Mammary epithelial cell (primary cell): ENCODE data around the gene DAB2IP.

Experiments used
- EZH2 ChIP-seq: IDR thresholded peaks from 2 replicates; pipeline ENCODE4 v1.6.1; 2012; ENCODE audit warnings: low read length, inconsistent platforms, borderline replicate concordance
- TF ChIP-seq, protein P1 (sequence below), 2 donors: IDR thresholded peaks in 1 of 2; conservative IDR thresholded peaks in 1 of 2; 2 replicates each; pipeline ENCODE4 v1.5.1; 2011 to 2012; ENCODE audit warnings: inconsistent platforms in 2 of 2, low read length in 2 of 2, mild to moderate bottlenecking in 2 of 2, control low read depth in 1 of 2, low read depth in 1 of 2; ENCODE audit not compliant: insufficient read depth in 1 of 2; ENCODE audit errors: extremely low read depth in 1 of 2

DNA sequence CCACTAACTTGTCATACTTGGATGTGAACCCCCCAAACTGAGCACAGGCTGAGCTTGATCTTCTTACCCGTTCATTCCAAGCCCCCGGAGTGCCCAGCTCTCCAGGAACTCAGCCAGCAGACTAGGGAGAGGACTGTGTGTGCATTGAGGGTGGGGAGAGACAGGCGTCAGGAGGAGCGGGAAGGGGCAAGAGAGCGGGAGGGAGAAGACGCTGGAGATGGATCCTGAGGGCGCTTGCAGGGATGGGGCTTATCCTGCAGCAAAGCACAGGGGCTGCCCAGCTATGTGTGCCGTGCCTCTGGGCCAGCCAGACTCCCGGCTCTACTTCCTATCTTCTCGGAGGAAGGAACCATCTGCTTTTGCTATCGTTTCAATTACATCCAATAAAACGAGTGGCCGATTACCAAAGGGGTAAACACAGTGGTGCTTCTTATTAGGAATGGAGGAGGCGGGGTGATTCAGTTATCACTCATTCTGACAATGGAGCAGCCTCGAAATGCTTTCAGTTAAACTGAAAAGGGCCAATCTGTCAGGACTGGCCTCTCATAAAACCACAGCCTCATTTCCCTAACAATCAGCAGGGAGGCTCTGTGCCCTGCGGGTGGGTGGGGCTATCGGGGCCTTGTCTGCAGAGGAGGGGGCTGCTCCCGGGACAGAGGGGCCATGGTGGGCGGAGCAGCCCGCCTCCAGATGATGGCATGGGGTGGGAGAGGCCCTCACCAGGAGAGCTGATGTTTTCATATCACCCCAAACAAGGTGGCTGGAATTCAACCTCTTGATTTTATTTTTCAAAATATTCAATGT is 168.2 kb downstream of the DAB2IP start:
- TF ChIP-seq, protein P1, sequence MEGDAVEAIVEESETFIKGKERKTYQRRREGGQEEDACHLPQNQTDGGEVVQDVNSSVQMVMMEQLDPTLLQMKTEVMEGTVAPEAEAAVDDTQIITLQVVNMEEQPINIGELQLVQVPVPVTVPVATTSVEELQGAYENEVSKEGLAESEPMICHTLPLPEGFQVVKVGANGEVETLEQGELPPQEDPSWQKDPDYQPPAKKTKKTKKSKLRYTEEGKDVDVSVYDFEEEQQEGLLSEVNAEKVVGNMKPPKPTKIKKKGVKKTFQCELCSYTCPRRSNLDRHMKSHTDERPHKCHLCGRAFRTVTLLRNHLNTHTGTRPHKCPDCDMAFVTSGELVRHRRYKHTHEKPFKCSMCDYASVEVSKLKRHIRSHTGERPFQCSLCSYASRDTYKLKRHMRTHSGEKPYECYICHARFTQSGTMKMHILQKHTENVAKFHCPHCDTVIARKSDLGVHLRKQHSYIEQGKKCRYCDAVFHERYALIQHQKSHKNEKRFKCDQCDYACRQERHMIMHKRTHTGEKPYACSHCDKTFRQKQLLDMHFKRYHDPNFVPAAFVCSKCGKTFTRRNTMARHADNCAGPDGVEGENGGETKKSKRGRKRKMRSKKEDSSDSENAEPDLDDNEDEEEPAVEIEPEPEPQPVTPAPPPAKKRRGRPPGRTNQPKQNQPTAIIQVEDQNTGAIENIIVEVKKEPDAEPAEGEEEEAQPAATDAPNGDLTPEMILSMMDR (conservative IDR thresholded peaks at IDR 0.05 in 1 of 2, IDR thresholded peaks at IDR 0.05 in 1 of 2; ENCODE audit: extremely low read depth in 1 of 2, insufficient read depth in 1 of 2, low read depth in 1 of 2, low read length in 2 of 2): no peak
- TF ChIP-seq EZH2: no peak
